HG03571 (cell line): ENCODE measurements around the gene DSG3.

Experiments
- ATAC-seq: cut with Tn5 transposase; IDR thresholded peaks from one replicate; pipeline ENCODE4 v1.9.1; 2021; ENCODE audit not compliant: unreplicated experiment

Gene DSG3

DNA sequence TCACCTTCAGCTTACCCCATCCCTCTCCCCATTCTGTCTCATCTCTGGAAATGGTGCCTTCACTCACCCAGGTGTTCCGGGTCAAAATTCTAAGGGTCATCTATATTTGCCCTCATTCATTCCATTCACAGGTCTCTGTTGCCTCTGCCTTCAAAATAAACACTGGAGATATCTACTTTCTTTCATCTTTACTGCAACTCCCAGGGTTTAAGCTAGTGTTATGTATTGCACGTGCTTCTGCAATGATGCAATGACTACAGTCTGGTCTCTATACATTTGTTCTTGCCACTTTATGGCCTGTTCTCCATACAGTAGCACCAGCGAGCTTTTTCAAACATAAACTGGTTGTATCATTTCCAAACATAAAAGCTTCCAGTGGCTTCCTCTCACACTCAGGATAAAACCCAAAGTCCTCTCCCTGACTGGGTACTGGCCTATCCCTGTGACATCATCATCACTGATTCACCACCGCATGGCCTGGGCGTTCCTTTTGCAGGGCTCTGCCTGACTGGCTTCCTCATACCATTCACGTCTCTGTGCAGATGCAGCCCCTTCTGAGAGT, 64.7 kb downstream of the DSG3 start:
- no peak for ATAC-seq

DNA sequence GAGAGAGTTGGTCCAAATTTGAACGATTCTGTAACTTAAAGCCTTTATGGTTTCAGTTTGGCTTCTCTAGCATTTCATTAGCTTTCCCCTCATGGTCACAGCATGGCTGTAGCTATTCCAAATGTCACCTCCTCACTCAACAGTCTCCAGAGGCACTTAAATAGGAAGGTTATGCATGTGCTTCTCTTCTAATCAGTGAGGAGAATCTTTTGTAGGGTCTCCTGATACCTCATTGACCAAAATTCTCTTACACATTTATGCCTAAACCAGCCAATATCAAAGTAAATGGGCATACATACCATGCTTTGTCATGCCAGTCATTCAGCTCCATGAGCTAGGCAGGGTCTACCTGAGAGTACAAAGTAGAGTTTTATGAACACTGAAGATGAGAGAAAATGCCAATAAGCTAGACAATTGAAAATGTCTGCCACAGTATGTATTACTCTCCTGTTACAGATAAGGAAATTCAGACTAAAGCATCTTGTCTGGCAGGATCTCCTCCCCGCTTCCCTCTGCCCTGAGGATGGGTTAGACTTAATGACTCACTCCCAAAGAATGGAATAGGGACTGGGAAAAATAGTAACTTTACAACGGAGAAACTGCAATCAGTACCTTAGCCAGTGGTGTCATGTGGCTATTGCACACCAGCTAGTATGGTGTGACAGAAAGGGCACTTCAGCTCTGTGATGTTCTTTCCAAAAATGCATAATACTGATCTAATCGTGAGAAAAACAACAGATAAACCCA, 65.8 kb downstream of the DSG3 start:
- ATAC-seq, result no peak

DNA sequence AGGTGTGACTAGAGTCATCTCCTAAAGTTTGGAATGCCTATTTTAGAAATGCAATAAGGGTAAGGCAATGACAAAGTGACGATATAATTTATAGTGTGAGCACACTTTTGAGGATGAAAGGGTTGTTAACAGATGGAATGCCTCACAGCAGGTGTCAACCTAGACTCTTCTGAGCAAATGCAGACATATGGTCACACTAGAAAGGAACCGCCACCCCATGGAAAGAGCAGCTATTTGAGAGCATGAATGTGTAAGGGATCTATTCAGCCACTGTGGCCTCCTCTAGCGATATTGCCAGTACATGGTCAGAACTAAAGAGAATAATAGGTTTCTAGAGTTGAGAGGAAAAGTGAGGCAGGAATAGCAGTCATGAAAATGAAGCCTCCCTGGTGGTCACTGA, 68.9 kb downstream of the DSG3 start:
- ATAC-seq, result no peak

DNA sequence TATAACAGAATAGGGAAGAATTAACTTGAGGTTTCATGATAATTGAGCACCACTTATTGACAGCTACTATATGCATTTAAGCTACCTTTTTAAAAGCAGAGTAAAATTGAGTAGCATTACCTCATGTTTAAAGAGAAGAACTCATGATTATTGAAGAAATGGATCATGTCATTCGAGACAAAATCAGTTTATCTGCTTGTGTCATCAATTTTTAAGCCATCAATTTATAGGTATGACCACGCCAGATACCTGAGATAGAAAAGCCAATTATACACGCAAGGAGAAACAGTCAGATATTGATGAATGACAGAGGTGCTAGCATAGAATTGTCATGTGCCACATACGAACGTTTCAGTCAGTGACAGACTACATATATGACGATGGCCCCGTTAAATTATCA, 78.8 kb downstream of the DSG3 start:
- no peak for ATAC-seq
